Upper lobe of left lung (tissue), 6 donors: ENCODE data around the gene SNX33. TPM values are rescaled to one million over a fixed set of nuclear protein-coding genes. Genes with fewer than 3 reads are reported as not detected.

Experiments used
- ATAC-seq, 2 donors: fragments of 200-7000 bp; cut with Tn5 transposase; one replicate each; pipeline ENCODE4 v1.9.1; 2022; ENCODE audit warnings: mild to moderate bottlenecking in 2 of 2, moderate library complexity in 2 of 2; ENCODE audit not compliant: low FRiP score in 2 of 2
- DNase-seq, 2 donors: peaks; one replicate each; pipeline ENCODE4 v3.0.0-alpha.2; 2019 to 2020
- H3K27ac ChIP-seq, 4 donors: fragments of 200-600 bp; sonication (generic); one replicate each; pipeline ENCODE4 v1.5.1; 2016 to 2019
- H3K27me3 ChIP-seq, 4 donors: fragments of 200-600 bp; sonication (generic); one replicate each; pipeline ENCODE4 v1.5.1; 2017 to 2019
- H3K36me3 ChIP-seq, 4 donors: fragments of 200-600 bp; sonication (generic); one replicate each; pipeline ENCODE4 v1.5.1; 2016 to 2019
- H3K4me1 ChIP-seq, 4 donors: fragments of 200-600 bp; sonication (generic); one replicate each; pipeline ENCODE4 v1.5.1; 2018 to 2019
- H3K4me3 ChIP-seq, 4 donors: fragments of 200-600 bp; sonication (generic); one replicate each; pipeline ENCODE4 v1.5.1; 2017 to 2019; ENCODE audit warnings: mild to moderate bottlenecking in 2 of 4, moderate library complexity in 1 of 4
- H3K9me3 ChIP-seq, 4 donors: fragments of 200-600 bp; sonication (generic); one replicate each; pipeline ENCODE4 v1.5.1; 2018 to 2019
- EP300 ChIP-seq, 4 donors: sonication (generic); formaldehyde crosslinking; IDR thresholded peaks; one replicate each; pipeline ENCODE4 v1.5.1; 2017; ENCODE audit warnings: antibody characterized with exemption in 4 of 4, control low read depth in 2 of 4
- POLR2A ChIP-seq, 4 donors: fragments of 450-650 bp; IDR thresholded peaks; one replicate each; pipeline ENCODE4 v1.5.1; 2016 to 2017; ENCODE audit warnings: antibody characterized with exemption in 4 of 4, mild to moderate bottlenecking in 2 of 4
- POLR2AphosphoS5 ChIP-seq, 2 donors: sonication (generic); formaldehyde crosslinking; IDR thresholded peaks; one replicate each; pipeline ENCODE4 v1.5.1; 2017; ENCODE audit warnings: antibody characterized with exemption in 2 of 2
- WGBS, 2 donors: methylation state at CpG; one replicate each; pipeline ENCODE4 v1.1.5; 2017 to 2018; 5-methylcytosine and 5-hydroxymethylcytosine counted together
- total RNA-seq, 6 donors: library from RNA; depleted of rRNA in 4 of 6; stranded (reverse); fragments of >200 nt in 4 of 6; gene quantifications; one replicate each; pipeline versions ENCODE4 v1.1.0 to v1.2.1, GENCODE V29; 2016 to 2021
- TF ChIP-seq, protein P1 (sequence below), 6 experiments: fragments of 450-650 bp in 4 of 6; fragments of 200-600 bp in 2 of 6; sonication (generic) in 2 of 6; IDR thresholded peaks; one replicate each; pipeline ENCODE4 v1.5.1; 2016 to 2019; ENCODE audit warnings: antibody characterized with exemption in 6 of 6
- donor health status: DM: no; HTN: no; CAD: no; lungs with moderate emphysema.
- donor health status: DM: no; HTN: yes; CAD: no; lungs with severe emphysema.

The SNX33 gene
- total RNA-seq, 6 donors from 2014 or later = 26.7 to 46.1 (median 31.7) TPM

- Histone ChIP-seq H3K27me3 (no peaks in the 10 kb centered on the region), H3K4me1 (peaks cover 43 to 77% (median 64%) of the 10 kb centered on the region in 4 donors), H3K36me3 (peaks cover 4 to 41% (median 21%) of the 10 kb centered on the region in 4 donors), H3K9me3 (no peaks in the 10 kb centered on the region), H3K4me3 (no peak overlapping the region), H3K27ac (no peak overlapping the region)
- WGBS, 2 donors = 57 to 68% methylated on average over 4 of the region's 4 CpGs
- TF ChIP-seq, protein P1, sequence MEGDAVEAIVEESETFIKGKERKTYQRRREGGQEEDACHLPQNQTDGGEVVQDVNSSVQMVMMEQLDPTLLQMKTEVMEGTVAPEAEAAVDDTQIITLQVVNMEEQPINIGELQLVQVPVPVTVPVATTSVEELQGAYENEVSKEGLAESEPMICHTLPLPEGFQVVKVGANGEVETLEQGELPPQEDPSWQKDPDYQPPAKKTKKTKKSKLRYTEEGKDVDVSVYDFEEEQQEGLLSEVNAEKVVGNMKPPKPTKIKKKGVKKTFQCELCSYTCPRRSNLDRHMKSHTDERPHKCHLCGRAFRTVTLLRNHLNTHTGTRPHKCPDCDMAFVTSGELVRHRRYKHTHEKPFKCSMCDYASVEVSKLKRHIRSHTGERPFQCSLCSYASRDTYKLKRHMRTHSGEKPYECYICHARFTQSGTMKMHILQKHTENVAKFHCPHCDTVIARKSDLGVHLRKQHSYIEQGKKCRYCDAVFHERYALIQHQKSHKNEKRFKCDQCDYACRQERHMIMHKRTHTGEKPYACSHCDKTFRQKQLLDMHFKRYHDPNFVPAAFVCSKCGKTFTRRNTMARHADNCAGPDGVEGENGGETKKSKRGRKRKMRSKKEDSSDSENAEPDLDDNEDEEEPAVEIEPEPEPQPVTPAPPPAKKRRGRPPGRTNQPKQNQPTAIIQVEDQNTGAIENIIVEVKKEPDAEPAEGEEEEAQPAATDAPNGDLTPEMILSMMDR (IDR thresholded peaks at IDR 0.05) = no peak
- DNase-seq (no peak), ATAC-seq (no peak)
These were observed 8.2 kb downstream of the SNX33 start for GRCh38 chr15:75655931-75656330.

- 95 to 99% methylated on average over 5 of the region's 5 CpGs for WGBS, 2 donors
- Histone ChIP-seq H3K27ac (no peak overlapping the region), H3K27me3 (no peaks in the 10 kb centered on the region), H3K36me3 (peaks cover 4 to 41% (median 21%) of the 10 kb centered on the region in 4 donors), H3K4me1 (peaks cover 41 to 77% (median 61%) of the 10 kb centered on the region in 4 donors), H3K9me3 (no peaks in the 10 kb centered on the region), H3K4me3 (no peak overlapping the region)
- DNase-seq (no peak), ATAC-seq (no peak)
- TF ChIP-seq POLR2A (IDR thresholded peaks at IDR 0.05) = no peak
- no peak for TF ChIP-seq EP300 (IDR thresholded peaks at IDR 0.05)
- no peak for TF ChIP-seq POLR2AphosphoS5 (IDR thresholded peaks at IDR 0.05)
- TF ChIP-seq, protein P1 (IDR thresholded peaks at IDR 0.05) = no peak
These were observed 8.6 kb downstream of the SNX33 start for GRCh38 chr15:75656331-75656730.

- H3K9me3 ChIP-seq = no peaks in the 10 kb centered on the region
- TF ChIP-seq POLR2A (IDR thresholded peaks at IDR 0.05) (no peak), EP300 (IDR thresholded peaks at IDR 0.05) (no peak), POLR2AphosphoS5 (IDR thresholded peaks at IDR 0.05) (no peak)
- TF ChIP-seq, protein P1 (IDR thresholded peaks at IDR 0.05) = no peak
- H3K4me1 ChIP-seq = peaks cover 41 to 76% (median 60%) of the 10 kb centered on the region in 4 donors
- H3K27ac ChIP-seq = no peak overlapping the region
- H3K36me3 ChIP-seq = peaks cover 4 to 41% (median 21%) of the 10 kb centered on the region in 4 donors
- DNase-seq (no peak), ATAC-seq (no peak)
- no peak overlapping the region for H3K4me3 ChIP-seq
- H3K27me3 ChIP-seq = no peaks in the 10 kb centered on the region
- 94 to 95% methylated on average over 17 to 22 of the region's 22 CpGs for WGBS, 2 donors
These were observed 9.1 kb downstream of the SNX33 start for GRCh38 chr15:75656813-75657212.

DNA sequence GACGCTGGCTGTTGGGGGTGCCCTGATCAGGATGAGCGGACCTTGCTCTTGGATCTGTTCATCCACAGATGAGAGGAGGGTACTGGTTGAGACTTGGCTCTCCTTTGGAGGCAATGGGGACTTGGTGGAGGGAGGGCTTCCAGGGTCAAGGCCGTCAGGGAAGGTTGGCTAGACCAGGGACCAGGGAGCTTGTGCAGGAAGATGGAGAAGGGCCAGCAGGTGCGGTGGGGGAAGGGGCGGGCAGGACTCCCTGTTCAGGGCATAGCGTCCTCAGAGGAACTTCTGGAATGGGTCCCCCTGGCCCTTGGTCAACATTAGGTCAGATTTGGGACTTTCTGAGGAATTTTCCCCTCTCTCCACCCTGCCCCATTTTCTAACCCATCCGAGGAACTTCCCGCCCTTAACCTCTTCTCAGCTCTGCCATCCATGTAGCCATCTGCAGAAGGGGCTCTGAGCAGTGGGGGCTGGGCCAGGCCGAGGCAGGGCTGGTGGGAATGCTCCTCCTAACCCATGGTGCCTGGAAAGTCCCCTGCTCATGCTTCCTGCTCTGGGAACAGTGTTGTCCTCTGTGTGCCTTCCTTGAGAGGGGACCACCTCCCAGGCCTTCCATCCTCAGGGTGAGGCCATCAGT, 11.5 kb downstream of the SNX33 start:
- Histone ChIP-seq H3K36me3 (peaks cover 4 to 47% (median 25%) of the 10 kb centered on the region in 4 donors), H3K4me3 (no peak overlapping the region), H3K27ac (peak overlapping the region; percentile 81 to 89 (median 82)), H3K9me3 (no peaks in the 10 kb centered on the region), H3K4me1 (peaks cover 34 to 62% (median 42%) of the 10 kb centered on the region in 4 donors), H3K27me3 (no peaks in the 10 kb centered on the region)
- TF ChIP-seq EP300 (IDR thresholded peaks at IDR 0.05) (no peak), POLR2A (IDR thresholded peaks at IDR 0.05) (no peak), POLR2AphosphoS5 (IDR thresholded peaks at IDR 0.05) (no peak)
- TF ChIP-seq, protein P1 (IDR thresholded peaks at IDR 0.05) = no peak
- 68 to 77% methylated on average over 7 to 9 of the region's 9 CpGs for WGBS, 2 donors
- ATAC-seq = no peak
- peak in 1 of 2 donors; percentile 70 for DNase-seq
